Endothelial cell of umbilical vein (primary cell): ENCODE results near the gene CUBN. TPM values are rescaled to one million over a fixed set of nuclear protein-coding genes. Genes with fewer than 3 reads are reported as not detected.

Experiments used
- BruUV-seq: library from RNA; stranded (reverse); fragments of 400-500 nt; replicated peaks from 2 replicates; lab custom pipeline; 2021; lab: Mats Ljungman, UMichigan
- CTCF ChIA-PET: fragments of 300-600, 350-600 bp; sonication (Branson Sonifier 250); formaldehyde crosslinking; loops from one replicate; lab custom pipeline; 2021; ENCODE audit warnings: antibody characterized with exemption, inconsistent platforms; lab: Charles Lee
- POLR2A ChIA-PET: fragments of 300-600, 350-600 bp; sonication (Branson Sonifier 250); formaldehyde crosslinking; loops from one replicate; lab custom pipeline; 2021; ENCODE audit warnings: antibody characterized with exemption, inconsistent platforms; lab: Charles Lee
- DNase-seq: peaks from one replicate; pipeline ENCODE4 v3.0.0-alpha.2; 2011; ENCODE audit warnings: low read depth, low spot score
- FAIRE-seq: peaks from 2 replicates; lab custom pipeline; 2011; peaks lifted over from hg19 to GRCh38; lab: Jason Lieb, UNC
- H2AFZ ChIP-seq: 2 replicates; pipeline ENCODE4 v1.6.0; 2012; ENCODE audit warnings: low read depth, low read length, control low read depth, inconsistent platforms
- H3K27ac ChIP-seq: 2 replicates; pipeline ENCODE4 v1.5.1; 2011; ENCODE audit warnings: low read depth, mild to moderate bottlenecking, control low read depth, low read length, moderate library complexity; ENCODE audit not compliant: insufficient read depth
- H3K27me3 ChIP-seq, 2 experiments: 2 replicates each; pipeline versions ENCODE4 v1.6.0 to v1.6.1; 2011; ENCODE audit warnings: low read length in 2 of 2, mixed read lengths in 1 of 2; ENCODE audit not compliant: control insufficient read depth in 2 of 2, insufficient read depth in 2 of 2
- H3K36me3 ChIP-seq, 2 experiments: 2 replicates in 1 of 2; 3 replicates in 1 of 2; pipeline ENCODE4 v1.5.1; 2011; ENCODE audit warnings: low read length in 2 of 2, mild to moderate bottlenecking in 1 of 2, moderate library complexity in 1 of 2; ENCODE audit not compliant: control insufficient read depth in 2 of 2, insufficient read depth in 2 of 2; ENCODE audit errors: extremely low read depth in 1 of 2
- H3K4me1 ChIP-seq: 3 replicates; pipeline ENCODE4 v1.5.1; 2011; ENCODE audit warnings: mild to moderate bottlenecking, low read length; ENCODE audit not compliant: control insufficient read depth, insufficient read depth; ENCODE audit errors: extremely low read depth
- H3K4me2 ChIP-seq: 2 replicates; pipeline ENCODE4 v1.6.1; 2011; ENCODE audit warnings: low read length, control low read depth, mixed read lengths; ENCODE audit not compliant: insufficient read depth
- H3K4me3 ChIP-seq, 3 experiments: fragments of 200-600 bp in 1 of 3; sonication (generic), shearing (Covaris generic) in 1 of 3; replicated peaks in 1 of 3; 2 replicates each; pipeline ENCODE4 v1.5.1; 2011 to 2016; ENCODE audit warnings: control low read depth in 3 of 3, low read length in 3 of 3, mild to moderate bottlenecking in 2 of 3, inconsistent platforms in 1 of 3, low read depth in 1 of 3, moderate library complexity in 1 of 3; ENCODE audit not compliant: insufficient read depth in 1 of 3
- H3K79me2 ChIP-seq: 2 replicates; pipeline ENCODE4 v1.6.0; 2012; ENCODE audit warnings: low read length, inconsistent platforms; ENCODE audit not compliant: control insufficient read depth, insufficient read depth
- H3K9ac ChIP-seq: replicated peaks from 2 replicates; pipeline ENCODE3; 2011; ENCODE audit warnings: low read length, control low read depth; ENCODE audit not compliant: insufficient read depth; ENCODE audit errors: extremely low read depth
- H3K9me1 ChIP-seq: replicated peaks from 3 replicates; pipeline ENCODE4 v1.6.0; 2011; ENCODE audit warnings: mild to moderate bottlenecking, low read length; ENCODE audit not compliant: control insufficient read depth, insufficient read depth; ENCODE audit errors: extremely low read depth
- H3K9me3 ChIP-seq: replicated peaks from 2 replicates; pipeline ENCODE4 v1.5.1; 2012; ENCODE audit warnings: low read length, inconsistent platforms; ENCODE audit not compliant: control insufficient read depth, insufficient read depth
- H4K20me1 ChIP-seq: replicated peaks from 2 replicates; pipeline ENCODE3; 2011; ENCODE audit warnings: mild to moderate bottlenecking, low read length; ENCODE audit not compliant: control insufficient read depth, insufficient read depth; ENCODE audit errors: extremely low read depth
- EZH2 ChIP-seq: IDR thresholded peaks from 2 replicates; pipeline ENCODE4 v1.6.1; 2012; ENCODE audit warnings: borderline replicate concordance, low read depth, mild to moderate bottlenecking, moderate library complexity, low read length, inconsistent platforms; ENCODE audit not compliant: severe bottlenecking
- FOS ChIP-seq: IDR thresholded peaks from 2 replicates; pipeline ENCODE4 v1.6.1; 2011; ENCODE audit warnings: mild to moderate bottlenecking, low read length, moderate library complexity, borderline replicate concordance; ENCODE audit not compliant: insufficient read depth
- GATA2 ChIP-seq: IDR thresholded peaks from 2 replicates; pipeline ENCODE4 v1.7.0; 2011; ENCODE audit warnings: low read depth, mild to moderate bottlenecking, moderate library complexity, mixed read lengths, low read length; ENCODE audit not compliant: insufficient read length, insufficient read depth
- JUN ChIP-seq: IDR thresholded peaks from 2 replicates; pipeline ENCODE4 v1.6.1; 2011; ENCODE audit warnings: borderline replicate concordance, low read depth; ENCODE audit not compliant: insufficient read length, insufficient read depth
- MYC ChIP-seq: IDR thresholded peaks from one replicate; pipeline ENCODE4 v1.6.1; 2011; ENCODE audit warnings: mild to moderate bottlenecking, low read depth, low read length
- POLR2A ChIP-seq: IDR thresholded peaks from 2 replicates; pipeline ENCODE4 v1.6.1; 2012; ENCODE audit warnings: low read depth, mild to moderate bottlenecking, control low read depth, low read length
- POLR2AphosphoS5 ChIP-seq: IDR thresholded peaks from 2 replicates; pipeline ENCODE4 v1.6.1; 2012; ENCODE audit warnings: low read depth, mild to moderate bottlenecking, control low read depth, low read length, moderate library complexity; ENCODE audit not compliant: insufficient read depth
- dilution Hi-C: fragments of 300-500 bp; cut with MboI; formaldehyde crosslinking; loops from one replicate; pipeline ENCODE4 v1.15.0; 2019; ENCODE audit warnings: low sequenced_read_pairs; ENCODE audit not compliant: extremely low pct_ligation_motif_present
- intact Hi-C: fragments of 100-400 bp; cut with micrococcal nuclease; formaldehyde crosslinking; loops from one replicate; pipeline ENCODE4 v1.10.0; 2022
- polyA plus RNA-seq, 4 experiments: library from polyadenylated mRNA; depleted of rRNA in 3 of 4; stranded (reverse) in 3 of 4; unstranded in 1 of 4; fragments of >200 nt; gene quantifications; 2 replicates each; pipeline versions ENCODE4 v1.2.1 to v1.2.3, GENCODE V29; 2011 to 2012; ENCODE audit warnings: missing spikeins in 1 of 4
- total RNA-seq: library from RNA; stranded (reverse); gene quantifications from 2 replicates; pipeline ENCODE4 v1.2.3, GENCODE V29; 2021
- TF ChIP-seq, protein P1 (sequence below), 2 donors: IDR thresholded peaks; 1 replicate in 1 of 2; 2 replicates in 1 of 2; pipeline ENCODE4 v1.5.1; 2011; ENCODE audit warnings: low read length in 2 of 2, mild to moderate bottlenecking in 2 of 2, moderate library complexity in 2 of 2, control low read depth in 1 of 2, inconsistent platforms in 1 of 2, low read depth in 1 of 2; ENCODE audit not compliant: insufficient read depth in 1 of 2; ENCODE audit errors: extremely low read depth in 1 of 2
- TF ChIP-seq, protein P2 (sequence below): IDR thresholded peaks from 2 replicates; pipeline ENCODE4 v1.6.1; 2011; ENCODE audit not compliant: insufficient read depth, insufficient read length

The CUBN gene
- total and polyA plus RNA-seq, 2 donors (not counting 3 experiments of a cell fraction or from before 2014, with no cell fraction given), result 2.7 to 4.6 TPM

DNA sequence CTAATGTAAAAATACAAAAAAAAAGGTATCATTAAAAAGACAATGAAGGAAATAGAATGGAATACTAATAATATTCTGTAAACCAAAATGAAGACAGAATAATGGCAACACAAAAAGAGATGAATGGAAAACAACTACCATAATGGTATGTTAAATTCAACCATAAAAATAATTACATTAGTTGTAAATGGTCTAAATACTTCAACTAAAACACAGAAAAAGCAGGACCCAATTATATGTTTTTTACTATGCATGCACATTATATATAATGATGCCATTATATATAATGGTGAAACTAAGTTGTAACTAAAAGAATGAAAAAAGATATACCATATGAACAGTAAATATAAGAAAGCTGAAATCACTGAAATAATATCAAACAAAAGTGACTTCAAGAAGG is 76.5 kb downstream of the CUBN start:
- H3K4me3 ChIP-seq, result no peak overlapping the region
- BruUV-seq, result no TSS peak
- ChIA-PET POLR2A (no interaction called here), CTCF (no interaction called here)
- no peak overlapping the region for H3K27ac ChIP-seq
- FAIRE-seq (no peak), DNase-seq (no peak)
- H3K9me1 ChIP-seq, result no peaks in the 10 kb centered on the region
- TF ChIP-seq JUN (no peak), GATA2 (no peak), EZH2 (no peak), POLR2AphosphoS5 (no peak), MYC (no peak), FOS (no peak), POLR2A (no peak)
- TF ChIP-seq, protein P1, sequence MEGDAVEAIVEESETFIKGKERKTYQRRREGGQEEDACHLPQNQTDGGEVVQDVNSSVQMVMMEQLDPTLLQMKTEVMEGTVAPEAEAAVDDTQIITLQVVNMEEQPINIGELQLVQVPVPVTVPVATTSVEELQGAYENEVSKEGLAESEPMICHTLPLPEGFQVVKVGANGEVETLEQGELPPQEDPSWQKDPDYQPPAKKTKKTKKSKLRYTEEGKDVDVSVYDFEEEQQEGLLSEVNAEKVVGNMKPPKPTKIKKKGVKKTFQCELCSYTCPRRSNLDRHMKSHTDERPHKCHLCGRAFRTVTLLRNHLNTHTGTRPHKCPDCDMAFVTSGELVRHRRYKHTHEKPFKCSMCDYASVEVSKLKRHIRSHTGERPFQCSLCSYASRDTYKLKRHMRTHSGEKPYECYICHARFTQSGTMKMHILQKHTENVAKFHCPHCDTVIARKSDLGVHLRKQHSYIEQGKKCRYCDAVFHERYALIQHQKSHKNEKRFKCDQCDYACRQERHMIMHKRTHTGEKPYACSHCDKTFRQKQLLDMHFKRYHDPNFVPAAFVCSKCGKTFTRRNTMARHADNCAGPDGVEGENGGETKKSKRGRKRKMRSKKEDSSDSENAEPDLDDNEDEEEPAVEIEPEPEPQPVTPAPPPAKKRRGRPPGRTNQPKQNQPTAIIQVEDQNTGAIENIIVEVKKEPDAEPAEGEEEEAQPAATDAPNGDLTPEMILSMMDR (IDR thresholded peaks at IDR 0.05; ENCODE audit: extremely low read depth in 1 of 2, insufficient read depth in 1 of 2, low read depth in 1 of 2, low read length in 2 of 2), result no peak
- TF ChIP-seq, protein P2, sequence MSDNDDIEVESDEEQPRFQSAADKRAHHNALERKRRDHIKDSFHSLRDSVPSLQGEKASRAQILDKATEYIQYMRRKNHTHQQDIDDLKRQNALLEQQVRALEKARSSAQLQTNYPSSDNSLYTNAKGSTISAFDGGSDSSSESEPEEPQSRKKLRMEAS, result no peak
- intact Hi-C loops, result no loop called here
- dilution Hi-C loops, result no loop called here
- H3K27me3 ChIP-seq, result no peaks in the 10 kb centered on the region
- no peaks in the 10 kb centered on the region for H3K79me2 ChIP-seq
- H3K36me3 ChIP-seq, result no peaks in the 10 kb centered on the region
- no peak overlapping the region for H2AFZ ChIP-seq
- no peak overlapping the region for H3K4me2 ChIP-seq
- H4K20me1 ChIP-seq, result no peaks in the 10 kb centered on the region
- no peaks in the 10 kb centered on the region for H3K9me3 ChIP-seq
- H3K4me1 ChIP-seq, result peaks cover 26% of the 10 kb centered on the region
- H3K9ac ChIP-seq, result no peak overlapping the region
